ENCODE data around the gene DDX28.

DDX28 gene

DNA sequence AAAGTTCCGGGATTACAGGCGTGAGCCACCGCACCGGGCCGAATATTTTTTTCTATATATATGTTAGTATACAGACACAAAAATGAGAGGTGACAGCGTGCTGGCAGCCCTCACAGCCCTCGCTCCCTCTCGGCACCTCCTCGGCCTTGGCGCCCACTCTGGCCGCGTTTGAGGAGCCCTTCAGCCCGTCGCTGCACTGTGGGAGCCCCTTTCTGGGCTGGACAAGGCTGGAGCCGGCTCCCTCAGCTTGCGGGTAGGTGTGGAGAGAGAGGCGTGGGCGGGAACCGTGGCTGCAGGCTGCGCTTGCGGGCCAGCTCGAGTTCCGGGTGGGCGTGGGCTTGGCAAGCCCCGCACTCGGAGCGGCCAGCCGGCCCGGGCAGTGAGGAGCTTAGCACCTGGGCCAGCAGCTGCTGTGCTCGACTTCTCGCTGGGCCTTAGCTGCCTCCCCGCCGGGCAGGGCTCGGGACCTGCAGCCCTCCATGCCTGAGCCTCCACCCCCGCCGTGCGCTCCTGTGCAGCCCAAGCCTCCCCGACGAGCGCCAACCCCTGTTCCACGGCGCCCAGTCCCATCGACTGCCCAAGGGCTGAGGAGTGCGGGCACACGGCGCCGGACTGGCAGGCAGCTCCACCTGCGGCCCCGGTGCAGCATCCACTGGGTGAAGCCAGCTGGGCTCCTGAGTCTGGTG lies 40.9 kb downstream of the DDX28 start:
- no peaks in the 10 kb centered on the region for H3K36me3 ChIP-seq (ENCODE audit: control insufficient read depth in 4 of 4, insufficient read depth in 4 of 4, low read length in 3 of 4)
- no peaks in the 10 kb centered on the region for H3K27me3 ChIP-seq (replicated peaks in 2 of 5; ENCODE audit: control insufficient read depth in 4 of 5, insufficient read depth in 5 of 5, low read length in 4 of 5)
- ChIA-PET CTCF (interaction anchor here (0.7 to 8.4 kb wide), 7 partner anchors 9 to 40 kb away, joined by 3 to 69 read pairs (median 5); partner anchors contain the start of genes DPEP2 and SLC12A4), POLR2A (interaction anchor here (0.6 to 3.2 kb wide), 3 partner anchors 13 to 155 kb away, joined by 3 to 16 read pairs (median 12); partner anchors contain the start of genes PSMB10 and SLC12A4)
- H3K9me3 ChIP-seq (ENCODE audit: control extremely low read depth in 1 of 5, control insufficient read depth in 4 of 5, insufficient read depth in 2 of 5, low read depth in 1 of 5, low read length in 4 of 5): no peaks in the 10 kb centered on the region
- H3K4me1 ChIP-seq (ENCODE audit: control extremely low read depth in 1 of 4, control insufficient read depth in 4 of 4, insufficient read depth in 4 of 4, low read length in 3 of 4): peaks cover 13 to 29% (median 24%) of the 10 kb centered on the region in 4 experiments
- WGBS (ENCODE audit: insufficient coverage): 98% methylated on average over 38 of the region's 49 CpGs
- H3K4me3 ChIP-seq (ENCODE audit: control insufficient read depth in 1 of 7, extremely low read depth in 1 of 7, insufficient read depth in 4 of 7, low read depth in 2 of 7, low read length in 6 of 7): no peak overlapping the region
- DNase-seq: no peak
- no peak overlapping the region for H3K27ac ChIP-seq (ENCODE audit: insufficient read depth in 1 of 2, low read depth in 1 of 2, low read length in 2 of 2, poor library complexity in 1 of 2, severe bottlenecking in 2 of 2)

DNA sequence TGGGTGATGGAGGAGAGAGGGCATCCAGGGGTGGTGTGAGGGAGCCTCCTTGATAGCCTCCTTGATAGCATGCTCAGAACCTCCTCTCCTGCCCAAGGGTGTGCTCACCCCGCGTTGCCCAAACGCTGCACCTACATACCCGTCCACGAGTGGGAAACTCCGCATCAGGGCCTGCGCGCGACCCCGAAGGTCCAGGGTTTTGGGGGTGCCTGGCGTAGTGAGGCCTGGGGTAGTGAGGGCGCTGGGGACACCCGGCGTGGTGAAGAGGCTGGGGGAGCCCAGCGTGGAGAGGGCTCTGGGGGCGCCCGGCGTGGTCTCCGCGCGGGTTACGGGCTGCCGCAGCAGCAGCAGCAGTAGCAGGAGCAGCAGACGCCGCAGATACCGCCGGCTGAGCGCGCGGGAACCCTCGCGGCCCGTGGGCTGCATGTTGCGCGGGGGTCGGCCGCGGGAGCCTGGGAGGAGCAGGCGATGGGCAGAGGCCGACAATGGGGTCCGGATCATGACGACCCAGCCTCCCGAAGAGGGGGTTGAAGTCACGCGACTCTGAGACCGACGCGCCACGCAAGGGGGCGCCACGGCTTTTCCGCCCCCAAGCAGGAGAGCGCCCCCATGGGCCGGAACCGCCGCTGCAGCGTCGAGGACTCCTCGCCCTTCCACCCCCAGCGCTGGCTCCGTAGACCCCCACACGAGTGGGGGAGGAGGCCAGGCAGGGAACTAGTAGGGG lies 42.9 kb downstream of the DDX28 start, which contains the start of gene DPEP3:
TSS of gene DPEP3 (minus strand) at position 545 of the 724 bp plus-strand sequence. CDS start at position 426, 119 bp downstream.
- ChIA-PET POLR2A (interaction anchor here (2.6 kb wide), 1 partner anchor 11 kb away, joined by 12 read pairs; the partner anchor contains the start of gene SLC12A4), CTCF (interaction anchor here (0.8 to 8.4 kb wide), 6 partner anchors 11 to 96 kb away, joined by 3 to 69 read pairs (median 5); partner anchors contain the start of genes DPEP2 and SLC12A4)
- Histone ChIP-seq H3K4me1 (ENCODE audit: control extremely low read depth in 1 of 4, control insufficient read depth in 4 of 4, insufficient read depth in 4 of 4, low read length in 3 of 4) (peaks cover 8 to 19% (median 17%) of the 10 kb centered on the region in 4 experiments), H3K4me3 (ENCODE audit: control insufficient read depth in 1 of 7, extremely low read depth in 1 of 7, insufficient read depth in 4 of 7, low read depth in 2 of 7, low read length in 6 of 7) (peak within 1 kb of the TSS in 2 of 7 experiments; percentile 11 to 26), H3K9me3 (ENCODE audit: control extremely low read depth in 1 of 5, control insufficient read depth in 4 of 5, insufficient read depth in 2 of 5, low read depth in 1 of 5, low read length in 4 of 5) (no peaks in the 10 kb centered on the region), H3K36me3 (ENCODE audit: control insufficient read depth in 4 of 4, insufficient read depth in 4 of 4, low read length in 3 of 4) (no peaks in the 10 kb centered on the region), H3K27ac (ENCODE audit: insufficient read depth in 1 of 2, low read depth in 1 of 2, low read length in 2 of 2, poor library complexity in 1 of 2, severe bottlenecking in 2 of 2) (no peak within 1 kb of the TSS), H3K27me3 (replicated peaks in 2 of 5; ENCODE audit: control insufficient read depth in 4 of 5, insufficient read depth in 5 of 5, low read length in 4 of 5) (no peaks in the 10 kb centered on the region)
- whole genome bisulfite sequencing (ENCODE audit: insufficient coverage): 73% methylated on average over 55 of the region's 62 CpGs
- DNase-seq: peak; percentile 46 to 71 (median 66)

DNA sequence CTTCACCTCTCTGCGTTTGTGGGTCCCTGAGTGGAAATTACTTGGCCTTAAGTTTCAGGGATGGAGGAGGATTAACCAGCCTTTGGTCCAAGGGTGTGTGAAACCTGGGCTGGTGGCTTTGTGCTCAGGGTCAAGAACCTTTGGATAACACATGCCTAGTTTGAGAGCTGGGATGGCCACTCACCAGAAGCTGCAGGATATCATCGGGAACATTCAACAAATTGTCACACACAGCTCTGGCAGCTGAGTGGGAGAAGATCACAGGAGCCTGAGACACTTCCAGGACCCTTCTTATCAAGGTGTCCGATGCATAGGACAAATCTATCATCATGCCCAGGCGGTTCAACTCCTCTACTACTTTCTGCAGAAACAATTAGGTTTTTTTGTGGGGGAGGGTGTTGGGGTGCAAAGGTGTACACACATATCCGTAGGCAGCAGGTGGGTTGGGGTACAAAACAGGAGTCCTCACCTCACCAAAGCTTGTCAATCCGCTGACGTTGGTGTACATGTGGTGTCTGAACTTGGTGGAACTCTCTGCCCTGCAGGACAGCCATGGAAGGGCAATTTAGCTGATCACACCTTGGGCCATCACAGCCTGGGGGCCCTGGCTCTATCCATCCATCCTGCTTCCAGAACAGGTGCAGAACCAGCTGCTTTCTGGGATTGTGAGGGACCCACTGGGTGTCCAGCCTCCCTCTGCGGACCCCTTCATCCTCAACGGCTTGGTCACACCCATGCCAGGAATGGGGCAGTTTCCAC lies 45.4 kb downstream of the DDX28 start:
- H3K27me3 ChIP-seq (replicated peaks in 2 of 5; ENCODE audit: control insufficient read depth in 4 of 5, insufficient read depth in 5 of 5, low read length in 4 of 5): no peaks in the 10 kb centered on the region
- no peaks in the 10 kb centered on the region for H3K36me3 ChIP-seq (ENCODE audit: control insufficient read depth in 4 of 4, insufficient read depth in 4 of 4, low read length in 3 of 4)
- no peaks in the 10 kb centered on the region for H3K9me3 ChIP-seq (ENCODE audit: control extremely low read depth in 1 of 5, control insufficient read depth in 4 of 5, insufficient read depth in 2 of 5, low read depth in 1 of 5, low read length in 4 of 5)
- no peaks in the 10 kb centered on the region for H3K4me1 ChIP-seq (ENCODE audit: control extremely low read depth in 1 of 4, control insufficient read depth in 4 of 4, insufficient read depth in 4 of 4, low read length in 3 of 4)
- POLR2A ChIA-PET: no interaction called here
- 96% methylated on average over 8 of the region's 9 CpGs for WGBS (ENCODE audit: insufficient coverage)
- H3K27ac ChIP-seq (ENCODE audit: insufficient read depth in 1 of 2, low read depth in 1 of 2, low read length in 2 of 2, poor library complexity in 1 of 2, severe bottlenecking in 2 of 2): no peak overlapping the region
- DNase-seq: no peak
- no peak overlapping the region for H3K4me3 ChIP-seq (ENCODE audit: control insufficient read depth in 1 of 7, extremely low read depth in 1 of 7, insufficient read depth in 4 of 7, low read depth in 2 of 7, low read length in 6 of 7)
- CTCF ChIA-PET: interaction anchor here (0.8 to 1.4 kb wide), 5 partner anchors 9 to 62 kb away, joined by 3 to 4 read pairs (median 3); no protein-coding TSS in a partner anchor

DNA sequence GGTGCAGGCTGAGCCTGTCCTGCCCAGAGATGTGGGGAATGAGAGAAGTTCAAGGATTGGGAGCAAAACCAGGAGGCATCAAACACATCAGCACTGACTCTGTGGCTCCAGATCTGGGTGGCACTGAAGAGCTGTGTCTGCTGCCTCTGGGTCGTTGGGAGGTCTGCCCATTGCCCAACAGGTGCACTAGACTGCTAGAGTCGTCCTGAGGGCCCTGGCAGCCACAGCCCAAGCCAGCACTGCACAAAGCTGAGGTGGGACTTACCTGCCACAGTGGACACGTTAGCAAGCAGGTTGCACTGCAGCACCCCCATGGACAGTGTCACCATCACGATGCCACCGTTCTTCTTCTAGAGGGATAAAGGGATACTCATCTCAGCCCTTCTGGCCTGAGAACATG lies 46.0 kb downstream of the DDX28 start:
- no peaks in the 10 kb centered on the region for H3K4me1 ChIP-seq (ENCODE audit: control extremely low read depth in 1 of 4, control insufficient read depth in 4 of 4, insufficient read depth in 4 of 4, low read length in 3 of 4)
- no peaks in the 10 kb centered on the region for H3K36me3 ChIP-seq (ENCODE audit: control insufficient read depth in 4 of 4, insufficient read depth in 4 of 4, low read length in 3 of 4)
- ChIA-PET POLR2A (no interaction called here), CTCF (interaction anchor here (1.0 to 1.4 kb wide), 2 partner anchors 15 to 62 kb away, joined by 3 read pairs; no protein-coding TSS in a partner anchor)
- WGBS (ENCODE audit: insufficient coverage): 86% methylated on average over 5 of the region's 5 CpGs
- no peaks in the 10 kb centered on the region for H3K9me3 ChIP-seq (ENCODE audit: control extremely low read depth in 1 of 5, control insufficient read depth in 4 of 5, insufficient read depth in 2 of 5, low read depth in 1 of 5, low read length in 4 of 5)
- no peak overlapping the region for H3K4me3 ChIP-seq (ENCODE audit: control insufficient read depth in 1 of 7, extremely low read depth in 1 of 7, insufficient read depth in 4 of 7, low read depth in 2 of 7, low read length in 6 of 7)
- no peaks in the 10 kb centered on the region for H3K27me3 ChIP-seq (replicated peaks in 2 of 5; ENCODE audit: control insufficient read depth in 4 of 5, insufficient read depth in 5 of 5, low read length in 4 of 5)
- DNase-seq: no peak
- H3K27ac ChIP-seq (ENCODE audit: insufficient read depth in 1 of 2, low read depth in 1 of 2, low read length in 2 of 2, poor library complexity in 1 of 2, severe bottlenecking in 2 of 2): no peak overlapping the region

DNA sequence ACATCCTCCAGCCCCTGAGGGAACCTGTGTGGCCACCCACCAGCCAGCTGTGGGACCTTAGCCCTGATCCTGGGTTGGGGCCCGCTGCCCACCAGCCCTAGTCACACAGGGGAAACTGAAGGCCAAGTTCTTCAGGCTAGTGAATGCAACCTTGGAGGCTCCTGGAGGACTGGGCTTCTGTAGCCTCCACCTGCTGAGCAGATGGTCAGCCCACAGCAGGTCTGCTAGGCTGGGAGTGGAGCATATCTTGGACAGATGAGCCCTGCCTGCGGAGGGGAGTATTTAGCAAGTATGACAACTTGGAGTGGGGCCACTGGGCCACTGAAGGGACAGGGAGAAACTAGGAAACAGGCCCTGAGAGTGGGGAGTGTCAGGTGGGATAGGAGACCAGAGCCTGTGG lies 46.8 kb downstream of the DDX28 start:
- Histone ChIP-seq H3K4me1 (ENCODE audit: control extremely low read depth in 1 of 4, control insufficient read depth in 4 of 4, insufficient read depth in 4 of 4, low read length in 3 of 4) (no peaks in the 10 kb centered on the region), H3K4me3 (ENCODE audit: control insufficient read depth in 1 of 7, extremely low read depth in 1 of 7, insufficient read depth in 4 of 7, low read depth in 2 of 7, low read length in 6 of 7) (no peak overlapping the region), H3K27ac (ENCODE audit: insufficient read depth in 1 of 2, low read depth in 1 of 2, low read length in 2 of 2, poor library complexity in 1 of 2, severe bottlenecking in 2 of 2) (no peak overlapping the region), H3K9me3 (ENCODE audit: control extremely low read depth in 1 of 5, control insufficient read depth in 4 of 5, insufficient read depth in 2 of 5, low read depth in 1 of 5, low read length in 4 of 5) (no peaks in the 10 kb centered on the region), H3K36me3 (ENCODE audit: control insufficient read depth in 4 of 4, insufficient read depth in 4 of 4, low read length in 3 of 4) (no peaks in the 10 kb centered on the region), H3K27me3 (replicated peaks in 2 of 5; ENCODE audit: control insufficient read depth in 4 of 5, insufficient read depth in 5 of 5, low read length in 4 of 5) (no peaks in the 10 kb centered on the region)
- POLR2A ChIA-PET: no interaction called here
- 100% methylated on average over 2 of the region's 2 CpGs for WGBS (ENCODE audit: insufficient coverage)
- CTCF ChIA-PET: no interaction called here
- no peak for DNase-seq

DNA sequence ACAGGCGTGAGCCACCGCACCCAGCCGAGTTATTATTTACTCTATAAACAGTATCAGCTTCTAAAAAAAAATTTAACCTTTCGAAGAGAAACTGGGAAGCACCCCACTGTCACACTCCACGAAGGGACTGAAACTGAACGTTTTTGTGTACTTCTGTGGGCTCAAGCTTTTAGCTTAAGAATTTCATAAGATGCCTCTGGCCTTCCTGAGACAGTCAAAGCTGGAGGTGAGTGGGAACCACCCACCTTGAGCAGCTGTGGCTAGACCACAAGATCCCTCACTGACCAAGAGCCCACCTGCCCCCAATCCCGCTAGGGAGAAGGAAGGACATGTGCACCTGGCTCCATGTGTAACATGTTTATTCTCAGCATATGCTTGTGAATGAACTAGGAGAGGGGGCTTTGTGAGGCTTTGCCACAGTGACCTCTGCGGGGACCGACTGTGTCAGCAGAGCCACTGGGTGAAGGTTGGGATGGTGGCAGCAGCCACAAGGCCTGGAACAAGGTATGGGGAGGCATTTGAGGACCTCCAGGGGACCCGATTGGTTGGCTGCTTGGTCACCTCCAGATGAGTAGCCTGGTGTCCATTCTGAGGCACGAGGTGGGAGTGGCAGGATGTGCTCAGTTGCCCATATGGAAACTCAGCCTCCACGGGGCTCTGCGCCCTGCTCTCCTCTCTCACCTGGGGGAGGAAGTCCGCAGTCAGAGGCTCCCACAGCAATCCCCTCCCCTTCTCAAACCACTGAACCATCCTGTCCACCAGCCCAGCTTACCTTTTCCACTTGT lies 47.5 kb downstream of the DDX28 start:
- no peak overlapping the region for H3K4me3 ChIP-seq (ENCODE audit: control insufficient read depth in 1 of 7, extremely low read depth in 1 of 7, insufficient read depth in 4 of 7, low read depth in 2 of 7, low read length in 6 of 7)

More for the DNA sequence above, 47.5 kb downstream of the DDX28 start:
- Histone ChIP-seq H3K27ac (ENCODE audit: insufficient read depth in 1 of 2, low read depth in 1 of 2, low read length in 2 of 2, poor library complexity in 1 of 2, severe bottlenecking in 2 of 2) (no peak overlapping the region), H3K27me3 (replicated peaks in 2 of 5; ENCODE audit: control insufficient read depth in 4 of 5, insufficient read depth in 5 of 5, low read length in 4 of 5) (no peaks in the 10 kb centered on the region), H3K4me1 (ENCODE audit: control extremely low read depth in 1 of 4, control insufficient read depth in 4 of 4, insufficient read depth in 4 of 4, low read length in 3 of 4) (no peaks in the 10 kb centered on the region), H3K36me3 (ENCODE audit: control insufficient read depth in 4 of 4, insufficient read depth in 4 of 4, low read length in 3 of 4) (no peaks in the 10 kb centered on the region), H3K9me3 (ENCODE audit: control extremely low read depth in 1 of 5, control insufficient read depth in 4 of 5, insufficient read depth in 2 of 5, low read depth in 1 of 5, low read length in 4 of 5) (no peaks in the 10 kb centered on the region)
- 92% methylated on average over 9 of the region's 14 CpGs for WGBS (ENCODE audit: insufficient coverage)
- no peak for DNase-seq
- ChIA-PET CTCF (no interaction called here), POLR2A (no interaction called here)
